Measurements from ENCODE around the gene HMCES. TPM values are rescaled to one million over a fixed set of nuclear protein-coding genes. Genes with fewer than 3 reads are reported as not detected.

The HMCES gene, protein sequence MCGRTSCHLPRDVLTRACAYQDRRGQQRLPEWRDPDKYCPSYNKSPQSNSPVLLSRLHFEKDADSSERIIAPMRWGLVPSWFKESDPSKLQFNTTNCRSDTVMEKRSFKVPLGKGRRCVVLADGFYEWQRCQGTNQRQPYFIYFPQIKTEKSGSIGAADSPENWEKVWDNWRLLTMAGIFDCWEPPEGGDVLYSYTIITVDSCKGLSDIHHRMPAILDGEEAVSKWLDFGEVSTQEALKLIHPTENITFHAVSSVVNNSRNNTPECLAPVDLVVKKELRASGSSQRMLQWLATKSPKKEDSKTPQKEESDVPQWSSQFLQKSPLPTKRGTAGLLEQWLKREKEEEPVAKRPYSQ
- total RNA-seq: 20.6 and 33.1 TPM in 2 replicates

DNA sequence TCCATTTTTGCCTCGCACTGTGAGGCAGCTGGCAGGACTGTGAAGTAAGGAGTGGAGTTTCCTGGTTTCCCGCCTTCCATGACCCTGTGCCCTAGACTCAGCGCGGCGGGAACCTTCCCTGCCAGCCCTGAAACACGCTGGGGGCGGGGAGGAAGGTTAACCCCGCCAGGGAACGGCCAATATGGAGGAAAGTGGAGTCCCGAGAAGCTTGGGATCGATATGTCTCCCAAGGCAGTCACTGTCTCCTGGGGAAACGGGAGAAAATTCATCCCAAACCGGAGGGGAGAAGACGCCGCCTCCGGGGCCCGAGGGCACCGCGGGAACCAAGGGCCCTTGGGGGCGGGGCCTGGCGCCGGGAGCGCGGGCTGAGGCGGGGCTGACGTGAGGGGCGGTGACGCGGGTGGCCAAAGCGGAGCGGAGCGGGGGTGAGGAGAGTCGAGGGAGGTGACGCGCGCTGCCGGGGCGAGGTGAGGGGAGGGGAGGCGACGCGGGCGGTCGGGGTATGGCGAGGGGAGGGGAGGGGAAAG, at the start of gene HMCES:
Gene HMCES (plus strand): TSS at position 432 of the 527 bp plus-strand sequence. CDS start 863 bp downstream, outside the sequence.

GRCh38 chr3:129249284-129250065, 29.2 kb upstream of the HMCES start, which contains the start of gene COPG1:
COPG1 (plus strand) TSS chr3:129249606; CDS start chr3:129249710, 104 bp downstream.

Other genes starting within 250 kb of the HMCES start
- not detected in 2 replicates for gene GP9, start 218.1 kb upstream of the HMCES start, total RNA-seq
- gene RAB43, start 157.1 kb upstream of the HMCES start, total RNA-seq: 11.4 and 13.2 TPM in 2 replicates
- gene ISY1, start 117.8 kb upstream of the HMCES start, total RNA-seq: 25.9 and 37.7 TPM in 2 replicates
- gene CNBP, start 95.0 kb upstream of the HMCES start, total RNA-seq: 248 and 334 TPM in 2 replicates
- 352 and 362 TPM in 2 replicates for gene COPG1, start 29.3 kb upstream of the HMCES start, total RNA-seq
- gene EFCAB12, start 149.8 kb downstream of the HMCES start, total RNA-seq: under 0.01 TPM in 1 of 2 replicates, not detected in the other
- 21.2 and 22.1 TPM in 2 replicates for gene MBD4, start 161.1 kb downstream of the HMCES start, total RNA-seq
- gene IFT122, start 161.4 kb downstream of the HMCES start, total RNA-seq: 26.0 and 34.0 TPM in 2 replicates
- gene RHO, start 249.8 kb downstream of the HMCES start, total RNA-seq: not detected in 2 replicates